Kidney (tissue), 14 donors: Measurements from ENCODE around the gene HDHD2. TPM values are rescaled to one million over a fixed set of nuclear protein-coding genes. Genes with fewer than 3 reads are reported as not detected.

Source experiments
- DNase-seq, 5 donors: peaks; one replicate each; pipeline ENCODE4 v3.0.0-alpha.2; 2013 to 2020
- FAIRE-seq: peaks from 2 replicates; lab custom pipeline; 2012; peaks lifted over from hg19 to GRCh38; lab: Jason Lieb, UNC
- H3K27ac ChIP-seq, 2 donors: one replicate each; pipeline ENCODE4 v1.7.0; 2013; ENCODE audit warnings: low read depth in 2 of 2, low read length in 2 of 2, inconsistent platforms in 1 of 2
- H3K27me3 ChIP-seq: one replicate; pipeline ENCODE4 v1.7.1; 2013; ENCODE audit warnings: low read length, inconsistent platforms; ENCODE audit not compliant: control insufficient read depth, insufficient read depth
- H3K36me3 ChIP-seq, 3 donors: one replicate each; pipeline versions ENCODE4 v1.7.0 to v1.7.1; 2013; ENCODE audit warnings: low read length in 3 of 3, control low read depth in 1 of 3, inconsistent platforms in 1 of 3; ENCODE audit not compliant: insufficient read depth in 3 of 3, control insufficient read depth in 2 of 3
- H3K4me1 ChIP-seq, 3 donors: one replicate each; pipeline versions ENCODE4 v1.7.0 to v1.7.1; 2013; ENCODE audit warnings: low read length in 3 of 3, inconsistent platforms in 1 of 3, low read depth in 1 of 3; ENCODE audit not compliant: control insufficient read depth in 2 of 3, insufficient read depth in 2 of 3
- H3K4me3 ChIP-seq, 3 donors: one replicate each; pipeline versions ENCODE4 v1.7.0 to v1.8.1; 2013; ENCODE audit warnings: low read length in 3 of 3, control low read depth in 1 of 3, inconsistent platforms in 1 of 3
- H3K9ac ChIP-seq, 3 donors: one replicate each; pipeline versions ENCODE4 v1.7.0 to v1.7.1; 2013; ENCODE audit warnings: low read length in 3 of 3, control low read depth in 1 of 3, inconsistent platforms in 1 of 3
- H3K9me3 ChIP-seq, 3 donors: one replicate each; pipeline versions ENCODE4 v1.7.0 to v1.7.1; 2013; ENCODE audit warnings: low read length in 3 of 3, control low read depth in 1 of 3, inconsistent platforms in 1 of 3; ENCODE audit not compliant: control insufficient read depth in 2 of 3, insufficient read depth in 1 of 3
- intact Hi-C: fragments of 100-400 bp; cut with DNase I; formaldehyde crosslinking; loops from one replicate; pipeline ENCODE4 v1.11.1; 2022
- polyA plus RNA-seq: library from polyadenylated mRNA; stranded (reverse); fragments of 350-450 nt; fragmentation: Illumina TruSeq; extraction: RNeasy Lipid Tissue Mini Kit (QIAGEN cat#74804); gene quantifications from one replicate; pipeline ENCODE4 v1.2.3, GENCODE V29; 2014; ENCODE audit warnings: low read depth, low replicate concordance; ENCODE audit not compliant: insufficient read depth
- total RNA-seq: library from RNA; stranded (reverse); fragmentation: NEBNext Ultra II Directional; extraction: Animal tissue kit (Norgen Biotek cat#: 25700); gene quantifications from one replicate; pipeline ENCODE4 v1.2.1, GENCODE V29; 2021
- TF ChIP-seq, protein P1 (sequence below): IDR thresholded peaks from 3 replicates; pipeline ENCODE4 v1.5.1; 2012; ENCODE audit warnings: mild to moderate bottlenecking, moderate library complexity, borderline replicate concordance; ENCODE audit not compliant: insufficient read depth; ENCODE audit errors: extremely low read depth
- donor health status: control.
- donor health status: control.
- donor health status: control.
- donor health status: control.
- donor health status: control.
- donor health status: DM: yes; HTN: yes; CAD: no.
- donor health status: Normal renal cell carcinoma (clear cell type).

The HDHD2 gene
- total and polyA plus RNA-seq, 2 donors from 2014 or later: 41.0 to 46.2 TPM

DNA sequence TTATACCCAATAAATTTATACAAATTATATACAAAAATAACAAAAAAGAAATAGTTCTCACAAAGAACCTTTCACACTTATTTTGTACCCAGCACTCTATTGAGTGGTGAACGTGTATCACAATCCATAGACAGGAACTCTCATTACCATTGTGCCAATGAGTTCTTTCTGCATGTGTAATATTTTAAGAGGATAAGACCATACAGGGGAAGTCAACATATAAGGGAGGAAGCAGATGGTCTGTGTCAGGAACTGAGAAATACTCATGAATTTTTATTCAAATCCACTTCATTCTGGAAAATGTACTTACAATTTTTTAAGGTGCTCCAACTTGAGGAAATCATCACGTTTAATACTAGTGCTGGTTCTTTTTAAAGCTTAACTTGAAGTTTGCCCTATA, 87.8 kb downstream of the HDHD2 start:
- TF ChIP-seq, protein P1, sequence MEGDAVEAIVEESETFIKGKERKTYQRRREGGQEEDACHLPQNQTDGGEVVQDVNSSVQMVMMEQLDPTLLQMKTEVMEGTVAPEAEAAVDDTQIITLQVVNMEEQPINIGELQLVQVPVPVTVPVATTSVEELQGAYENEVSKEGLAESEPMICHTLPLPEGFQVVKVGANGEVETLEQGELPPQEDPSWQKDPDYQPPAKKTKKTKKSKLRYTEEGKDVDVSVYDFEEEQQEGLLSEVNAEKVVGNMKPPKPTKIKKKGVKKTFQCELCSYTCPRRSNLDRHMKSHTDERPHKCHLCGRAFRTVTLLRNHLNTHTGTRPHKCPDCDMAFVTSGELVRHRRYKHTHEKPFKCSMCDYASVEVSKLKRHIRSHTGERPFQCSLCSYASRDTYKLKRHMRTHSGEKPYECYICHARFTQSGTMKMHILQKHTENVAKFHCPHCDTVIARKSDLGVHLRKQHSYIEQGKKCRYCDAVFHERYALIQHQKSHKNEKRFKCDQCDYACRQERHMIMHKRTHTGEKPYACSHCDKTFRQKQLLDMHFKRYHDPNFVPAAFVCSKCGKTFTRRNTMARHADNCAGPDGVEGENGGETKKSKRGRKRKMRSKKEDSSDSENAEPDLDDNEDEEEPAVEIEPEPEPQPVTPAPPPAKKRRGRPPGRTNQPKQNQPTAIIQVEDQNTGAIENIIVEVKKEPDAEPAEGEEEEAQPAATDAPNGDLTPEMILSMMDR: no peak
- no peak for DNase-seq
- intact Hi-C loops: no loop called here
- Histone ChIP-seq H3K4me1 (no peaks in the 10 kb centered on the region), H3K27ac (no peak overlapping the region), H3K4me3 (no peak overlapping the region), H3K36me3 (no peaks in the 10 kb centered on the region), H3K9ac (no peak overlapping the region), H3K9me3 (no peaks in the 10 kb centered on the region), H3K27me3 (no peaks in the 10 kb centered on the region)
- FAIRE-seq: no peak

Other genes with a start within 250 kb of the HDHD2 start
- 41.2 TPM for gene PIAS2, start 233.0 kb downstream of the HDHD2 start, total RNA-seq
- gene PIAS2, start 233.0 kb downstream of the HDHD2 start, polyA plus RNA-seq: 9.9 TPM
- gene KATNAL2, start 232.9 kb downstream of the HDHD2 start, total RNA-seq: 6.9 TPM
- 13.4 TPM for gene KATNAL2, start 232.9 kb downstream of the HDHD2 start, polyA plus RNA-seq
- not detected for gene ELOA2, start 114.9 kb downstream of the HDHD2 start, total RNA-seq
- not detected for gene ELOA2, start 114.9 kb downstream of the HDHD2 start, polyA plus RNA-seq
- gene IER3IP1, start 25.9 kb upstream of the HDHD2 start, total RNA-seq: 14.4 TPM
- 31.9 TPM for gene IER3IP1, start 25.9 kb upstream of the HDHD2 start, polyA plus RNA-seq
- not detected for gene SKOR2, start 101.2 kb upstream of the HDHD2 start, total RNA-seq
- not detected for gene SKOR2, start 101.2 kb upstream of the HDHD2 start, polyA plus RNA-seq